ENCODE measurements around the gene PBXIP1. TPM values are rescaled to one million over a fixed set of nuclear protein-coding genes. Genes with fewer than 3 reads are reported as not detected.
A peak's percentile ranks its signal among the peaks of the same experiment; 100 is the strongest.

PBXIP1 gene
- total and polyA plus RNA-seq, 7 donors = 8.3 to 251 (median 178) TPM

DNA sequence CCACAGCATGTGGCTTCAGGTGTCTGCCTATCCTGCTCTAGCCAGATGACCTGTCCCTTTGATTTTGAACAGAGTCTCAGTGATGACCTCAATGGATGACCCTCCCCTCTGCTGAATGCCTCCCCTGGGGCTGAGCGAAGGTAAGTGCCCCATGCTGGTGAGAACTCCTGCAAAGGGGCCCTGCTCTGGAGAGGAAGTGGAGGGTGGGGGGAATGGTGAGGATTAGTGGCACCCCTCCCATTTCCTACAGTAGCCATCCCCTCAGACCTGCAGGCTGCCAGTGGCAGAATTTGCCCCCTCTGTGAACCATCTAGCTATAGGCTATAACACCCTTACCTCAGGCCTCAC is 15.7 kb downstream of the PBXIP1 start:
- Histone ChIP-seq H3K27ac (peak overlapping the region in 3 of 4 donors; percentile 25 to 98 (median 90)), H3K4me3 (no peak overlapping the region), H3K36me3 (peaks cover 0 to 12% (median 3%) of the 10 kb centered on the region in 4 donors), H3K4me1 (peaks cover 0 to 53% (median 33%) of the 10 kb centered on the region in 4 donors), H3K9me3 (no peaks in the 10 kb centered on the region), H3K27me3 (no peaks in the 10 kb centered on the region)
- intact Hi-C loops (cut with DNase I) = no loop called here
- DNase-seq = no peak
- TF ChIP-seq, protein P1, sequence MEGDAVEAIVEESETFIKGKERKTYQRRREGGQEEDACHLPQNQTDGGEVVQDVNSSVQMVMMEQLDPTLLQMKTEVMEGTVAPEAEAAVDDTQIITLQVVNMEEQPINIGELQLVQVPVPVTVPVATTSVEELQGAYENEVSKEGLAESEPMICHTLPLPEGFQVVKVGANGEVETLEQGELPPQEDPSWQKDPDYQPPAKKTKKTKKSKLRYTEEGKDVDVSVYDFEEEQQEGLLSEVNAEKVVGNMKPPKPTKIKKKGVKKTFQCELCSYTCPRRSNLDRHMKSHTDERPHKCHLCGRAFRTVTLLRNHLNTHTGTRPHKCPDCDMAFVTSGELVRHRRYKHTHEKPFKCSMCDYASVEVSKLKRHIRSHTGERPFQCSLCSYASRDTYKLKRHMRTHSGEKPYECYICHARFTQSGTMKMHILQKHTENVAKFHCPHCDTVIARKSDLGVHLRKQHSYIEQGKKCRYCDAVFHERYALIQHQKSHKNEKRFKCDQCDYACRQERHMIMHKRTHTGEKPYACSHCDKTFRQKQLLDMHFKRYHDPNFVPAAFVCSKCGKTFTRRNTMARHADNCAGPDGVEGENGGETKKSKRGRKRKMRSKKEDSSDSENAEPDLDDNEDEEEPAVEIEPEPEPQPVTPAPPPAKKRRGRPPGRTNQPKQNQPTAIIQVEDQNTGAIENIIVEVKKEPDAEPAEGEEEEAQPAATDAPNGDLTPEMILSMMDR (IDR thresholded peaks at IDR 0.05) = no peak
- no peak for TF ChIP-seq POLR2A (IDR thresholded peaks at IDR 0.05)
- 77 to 98% methylated on average over 1 of the region's 1 CpG for WGBS, 2 donors

DNA sequence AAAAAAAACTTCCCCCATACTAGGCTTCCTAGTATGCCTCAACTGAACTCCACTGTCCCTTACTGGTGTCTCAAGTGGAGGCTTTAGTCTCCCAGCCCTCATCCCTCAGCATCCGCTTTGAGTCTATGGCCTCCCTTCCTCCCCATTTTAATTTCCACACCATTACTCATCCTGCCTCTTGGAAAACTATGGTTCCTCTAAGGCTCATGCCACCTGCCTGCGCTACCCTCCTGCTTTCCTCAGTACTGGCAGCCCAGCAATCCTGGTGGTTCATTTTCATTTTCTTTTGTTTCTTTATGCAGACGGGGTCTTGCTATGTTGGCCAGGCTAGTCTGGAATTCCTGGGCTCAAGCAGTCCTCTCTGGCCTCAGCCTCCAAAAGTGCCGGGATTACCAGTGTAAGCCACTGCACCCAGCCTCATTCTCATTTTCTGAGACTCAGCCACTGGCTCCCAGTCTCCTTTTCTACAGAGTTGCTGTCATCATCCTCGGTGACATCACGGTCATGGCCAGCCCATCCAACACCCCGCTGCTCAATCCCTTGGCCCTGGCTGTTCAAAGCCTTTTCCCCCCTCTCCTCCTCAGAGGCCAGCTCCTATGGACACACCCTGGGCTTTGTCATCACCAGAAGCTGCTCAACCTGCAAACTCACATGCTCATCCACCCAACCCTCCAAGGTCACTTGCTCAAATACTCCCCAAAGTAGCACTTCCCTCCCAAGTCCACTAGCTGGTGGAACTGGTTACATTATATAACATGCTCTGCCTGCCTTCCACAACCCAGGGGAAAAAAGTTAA is 17.1 kb downstream of the PBXIP1 start:
- no peak for DNase-seq
- H3K36me3 ChIP-seq = no peaks in the 10 kb centered on the region
- TF ChIP-seq EP300 (IDR thresholded peaks at IDR 0.05) (no peak), POLR2AphosphoS5 (IDR thresholded peaks at IDR 0.05) (no peak), POLR2A (IDR thresholded peaks at IDR 0.05) (no peak)
- TF ChIP-seq, protein P1 (IDR thresholded peaks at IDR 0.05) = no peak
- intact Hi-C loops (cut with DNase I) = no loop called here
- H3K4me3 ChIP-seq = no peak overlapping the region
- WGBS, 2 donors = 95 to 96% methylated on average over 7 of the region's 7 CpGs
- H3K27ac ChIP-seq = peak overlapping the region; percentile 90 to 98 (median 96)
- peaks cover 0 to 49% (median 30%) of the 10 kb centered on the region in 4 donors for H3K4me1 ChIP-seq
- no peaks in the 10 kb centered on the region for H3K9me3 ChIP-seq
- no peaks in the 10 kb centered on the region for H3K27me3 ChIP-seq

DNA sequence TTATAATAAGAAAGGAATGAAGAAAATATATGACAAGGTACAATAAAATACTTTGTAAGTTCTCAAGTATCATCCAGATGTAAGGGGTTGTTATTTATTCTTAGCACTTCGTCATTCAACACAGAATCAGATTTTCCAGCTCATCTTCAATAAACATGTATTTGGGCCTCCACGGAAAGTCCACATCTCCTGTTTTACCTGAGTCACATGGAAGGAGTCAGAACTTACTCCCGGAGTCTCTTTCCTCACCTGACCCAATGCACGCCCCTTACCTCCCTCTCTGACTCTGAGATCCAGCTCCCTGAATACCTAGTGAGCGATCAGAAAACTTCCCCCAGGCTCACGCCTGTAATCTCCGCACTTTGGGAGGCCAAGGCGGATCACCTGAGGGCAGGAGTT is 17.9 kb downstream of the PBXIP1 start:
- intact Hi-C loops (cut with DNase I) = loop anchor here (1.0 to 2.0 kb wide), 3 partner anchors 36 to 379 kb away; partner anchors contain the start of genes CKS1B and UBE2Q1
- TF ChIP-seq, protein P1 (IDR thresholded peaks at IDR 0.05) = no peak
- no peak for TF ChIP-seq POLR2AphosphoS5 (IDR thresholded peaks at IDR 0.05)
- no peak for TF ChIP-seq POLR2A (IDR thresholded peaks at IDR 0.05)

DNA sequence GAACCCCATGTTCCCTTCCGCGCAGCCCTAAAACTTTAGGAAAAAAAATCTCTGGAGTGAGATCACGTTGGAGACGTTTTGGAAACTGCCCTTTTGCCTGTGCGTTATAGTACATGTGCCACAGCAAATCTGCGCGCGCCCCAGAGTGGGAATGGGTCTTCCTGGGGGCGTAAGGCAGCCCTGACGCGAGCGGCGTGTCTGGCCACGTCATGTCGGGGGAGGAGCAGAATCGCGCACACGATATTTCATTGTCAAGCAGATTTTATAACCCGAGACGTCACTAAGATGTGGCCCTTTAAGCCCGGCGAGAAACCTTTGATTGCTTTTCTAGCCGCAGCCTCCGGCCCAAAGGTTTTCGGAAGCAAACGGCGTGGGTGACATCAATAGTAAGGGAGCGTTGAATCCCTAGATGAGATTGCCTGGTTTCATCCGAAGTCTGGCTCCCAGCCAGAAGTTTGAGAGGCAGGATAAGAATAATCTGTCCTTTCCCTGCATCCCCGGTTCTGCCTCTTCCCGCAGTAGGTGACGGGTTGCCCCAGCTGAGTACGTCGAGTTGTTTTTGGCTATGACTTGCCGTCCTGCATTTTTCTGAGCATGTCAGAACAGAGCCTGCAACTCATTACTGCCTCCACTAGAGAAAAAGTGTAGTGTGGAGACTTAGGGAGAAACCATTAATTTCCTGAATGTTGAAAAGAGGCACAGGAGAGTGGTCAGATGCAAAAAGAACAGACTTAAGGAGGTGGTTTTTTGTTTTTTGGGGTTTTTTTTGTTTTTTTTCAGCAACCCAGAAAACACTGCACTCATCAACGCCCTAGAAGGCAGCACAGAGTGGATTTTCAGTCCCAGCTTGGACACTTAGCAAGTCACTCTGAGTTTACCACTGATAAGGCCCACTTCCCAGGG is 18.6 kb downstream of the PBXIP1 start:
- peak; percentile 97 for DNase-seq
- Histone ChIP-seq H3K4me3 (peak overlapping the region; percentile 66 to 80 (median 70)), H3K27me3 (no peaks in the 10 kb centered on the region), H3K4me1 (peaks cover 0 to 45% (median 28%) of the 10 kb centered on the region in 4 donors), H3K9me3 (no peaks in the 10 kb centered on the region), H3K27ac (peak overlapping the region; percentile 90 to 98 (median 96)), H3K36me3 (no peaks in the 10 kb centered on the region)
- TF ChIP-seq POLR2AphosphoS5 (IDR thresholded peaks at IDR 0.05) = peak; percentile 86 to 90 (median 88)
- TF ChIP-seq, protein P1 (IDR thresholded peaks at IDR 0.05) = peak in 2 of 4 experiments; percentile 14 to 17
- TF ChIP-seq POLR2A (IDR thresholded peaks at IDR 0.05) = peak; percentile 37 to 74
- TF ChIP-seq EP300 (IDR thresholded peaks at IDR 0.05) = peak; percentile 3 to 73 (median 47)
- intact Hi-C loops (cut with DNase I) = loop anchor here (1.0 to 2.0 kb wide), 3 partner anchors 37 to 379 kb away; partner anchors contain the start of genes CKS1B and UBE2Q1
- 0 to 1% methylated on average over 36 of the region's 36 CpGs for WGBS, 2 donors

More for the DNA sequence above, 17.9 kb downstream of the PBXIP1 start:
- 80 to 87% methylated on average over 8 of the region's 8 CpGs for WGBS, 2 donors
- H3K27me3 ChIP-seq = no peaks in the 10 kb centered on the region
- H3K4me3 ChIP-seq = peak overlapping the region in 3 of 4 donors; percentile 66 to 80 (median 74)
- peak overlapping the region; percentile 90 to 98 (median 96) for H3K27ac ChIP-seq
- H3K9me3 ChIP-seq = no peaks in the 10 kb centered on the region
- H3K36me3 ChIP-seq = no peaks in the 10 kb centered on the region
- DNase-seq = no peak
- peaks cover 0 to 49% (median 28%) of the 10 kb centered on the region in 4 donors for H3K4me1 ChIP-seq
